Activated T-cell treated with anti-CD3 and anti-CD28 coated beads, Interleukin-2, amount 50 U/mL, for 72 hours (primary cell): ENCODE results near the gene ADARB2. TPM values are rescaled to one million over a fixed set of nuclear protein-coding genes. Genes with fewer than 3 reads are reported as not detected.

Experiments used
- ATAC-seq, 2 donors: fragments of 150-1000 bp; cut with Tn5 transposase; replicated peaks in 1 of 2; 2 replicates each; pipeline ENCODE4 v1.10.0; 2021; ENCODE audit warnings: moderate library complexity in 2 of 2, mild to moderate bottlenecking in 1 of 2
- DNase-seq, 2 donors: peaks; one replicate each; pipeline ENCODE4 v3.0.0; 2021 to 2022; ENCODE audit warnings: mixed read lengths in 1 of 2
- H3K27ac Mint-ChIP-seq: one replicate; pipeline ENCODE4 v1.8.0; 2022; ENCODE audit warnings: mild to moderate bottlenecking, moderate library complexity, mixed read lengths
- H3K27me3 Mint-ChIP-seq: one replicate; pipeline ENCODE4 v1.8.0; 2022; ENCODE audit warnings: low read depth, mixed read lengths
- H3K36me3 Mint-ChIP-seq, 2 donors: one replicate each; pipeline ENCODE4 v1.8.0; 2022; ENCODE audit warnings: mixed read lengths in 2 of 2, mild to moderate bottlenecking in 1 of 2; ENCODE audit not compliant: insufficient read depth in 2 of 2
- H3K4me1 Mint-ChIP-seq: one replicate; pipeline ENCODE4 v1.8.0; 2022; ENCODE audit warnings: low read depth, mixed read lengths
- H3K4me3 Mint-ChIP-seq, 2 donors: one replicate each; pipeline ENCODE4 v1.8.0; 2022; ENCODE audit warnings: mild to moderate bottlenecking in 2 of 2, mixed read lengths in 2 of 2, moderate library complexity in 2 of 2
- H3K9me3 Mint-ChIP-seq, 2 donors: one replicate each; pipeline ENCODE4 v1.8.0; 2022; ENCODE audit warnings: mixed read lengths in 2 of 2
- total RNA-seq, 2 donors: library from RNA; stranded (reverse); gene quantifications; one replicate each; pipeline ENCODE4 v1.2.3, GENCODE V29; 2022

ADARB2 gene
- total RNA-seq, 2 donors from 2014 or later = 0.60 to 2.0 TPM

- H3K36me3 Mint-ChIP-seq = no peaks in the 10 kb centered on the region
- H3K27ac Mint-ChIP-seq = no peak overlapping the region
- no peaks in the 10 kb centered on the region for H3K9me3 Mint-ChIP-seq
- H3K4me1 Mint-ChIP-seq = no peaks in the 10 kb centered on the region
- ATAC-seq (no peak), DNase-seq (no peak)
- no peak overlapping the region for H3K4me3 Mint-ChIP-seq
- peaks cover 20% of the 10 kb centered on the region for H3K27me3 Mint-ChIP-seq
Measured at GRCh38 chr10:1561731-1562337, 175.5 kb downstream of the ADARB2 start.

GRCh38 chr10:1560535-1561192 is 176.7 kb downstream of the ADARB2 start:
- H3K36me3 Mint-ChIP-seq = no peaks in the 10 kb centered on the region
- DNase-seq (no peak), ATAC-seq (no peak)
- no peak overlapping the region for H3K4me3 Mint-ChIP-seq
- no peaks in the 10 kb centered on the region for H3K9me3 Mint-ChIP-seq
- H3K4me1 Mint-ChIP-seq = no peaks in the 10 kb centered on the region
- peaks cover 18% of the 10 kb centered on the region for H3K27me3 Mint-ChIP-seq
- H3K27ac Mint-ChIP-seq = no peak overlapping the region

GRCh38 chr10:1559761-1560160 is 177.6 kb downstream of the ADARB2 start:
- Mint-ChIP-seq H3K9me3 (no peaks in the 10 kb centered on the region), H3K36me3 (no peaks in the 10 kb centered on the region), H3K27ac (no peak overlapping the region), H3K4me1 (no peaks in the 10 kb centered on the region), H3K4me3 (no peak overlapping the region), H3K27me3 (peaks cover 18% of the 10 kb centered on the region)
- ATAC-seq (no peak), DNase-seq (no peak)

- DNase-seq = no peak
- no peaks in the 10 kb centered on the region for H3K4me1 Mint-ChIP-seq
- H3K27ac Mint-ChIP-seq = no peak overlapping the region
- H3K4me3 Mint-ChIP-seq = no peak overlapping the region
- ATAC-seq = no peak
- H3K27me3 Mint-ChIP-seq = peaks cover 18% of the 10 kb centered on the region
- no peaks in the 10 kb centered on the region for H3K9me3 Mint-ChIP-seq
- no peaks in the 10 kb centered on the region for H3K36me3 Mint-ChIP-seq
Measured at GRCh38 chr10:1559311-1559710, 178.0 kb downstream of the ADARB2 start.

- no peaks in the 10 kb centered on the region for H3K9me3 Mint-ChIP-seq
- ATAC-seq = no peak
- no peak for DNase-seq
- H3K36me3 Mint-ChIP-seq = no peaks in the 10 kb centered on the region
- no peaks in the 10 kb centered on the region for H3K4me1 Mint-ChIP-seq
- peaks cover 18% of the 10 kb centered on the region for H3K27me3 Mint-ChIP-seq
- H3K4me3 Mint-ChIP-seq = no peak overlapping the region
- no peak overlapping the region for H3K27ac Mint-ChIP-seq
Measured at GRCh38 chr10:1558906-1559305, 178.4 kb downstream of the ADARB2 start.

GRCh38 chr10:1557081-1557480 is 180.2 kb downstream of the ADARB2 start:
- Mint-ChIP-seq H3K4me3 (no peak overlapping the region), H3K9me3 (no peaks in the 10 kb centered on the region), H3K27ac (no peak overlapping the region), H3K27me3 (peaks cover 18% of the 10 kb centered on the region), H3K36me3 (no peaks in the 10 kb centered on the region), H3K4me1 (no peaks in the 10 kb centered on the region)
- ATAC-seq = no peak
- DNase-seq = no peak

- H3K4me3 Mint-ChIP-seq = no peak overlapping the region
- H3K36me3 Mint-ChIP-seq = no peaks in the 10 kb centered on the region
- ATAC-seq (no peak), DNase-seq (no peak)
- no peak overlapping the region for H3K27ac Mint-ChIP-seq
- no peaks in the 10 kb centered on the region for H3K9me3 Mint-ChIP-seq
- no peaks in the 10 kb centered on the region for H3K4me1 Mint-ChIP-seq
- H3K27me3 Mint-ChIP-seq = peaks cover 18% of the 10 kb centered on the region
Measured at GRCh38 chr10:1556496-1556895, 180.8 kb downstream of the ADARB2 start.

GRCh38 chr10:1553951-1554350 is 183.4 kb downstream of the ADARB2 start:
- Mint-ChIP-seq H3K4me3 (no peak overlapping the region), H3K27me3 (peaks cover 4% of the 10 kb centered on the region), H3K9me3 (no peaks in the 10 kb centered on the region), H3K27ac (no peak overlapping the region), H3K36me3 (no peaks in the 10 kb centered on the region), H3K4me1 (no peaks in the 10 kb centered on the region)
- DNase-seq (no peak), ATAC-seq (no peak)

- Mint-ChIP-seq H3K4me3 (no peak overlapping the region), H3K27me3 (no peaks in the 10 kb centered on the region), H3K27ac (no peak overlapping the region), H3K4me1 (no peaks in the 10 kb centered on the region), H3K9me3 (no peaks in the 10 kb centered on the region), H3K36me3 (no peaks in the 10 kb centered on the region)
- ATAC-seq (no peak), DNase-seq (no peak)
Measured at GRCh38 chr10:1552881-1553670, 184.2 kb downstream of the ADARB2 start.

GRCh38 chr10:1552406-1552805 is 184.9 kb downstream of the ADARB2 start:
- no peaks in the 10 kb centered on the region for H3K27me3 Mint-ChIP-seq
- no peaks in the 10 kb centered on the region for H3K9me3 Mint-ChIP-seq
- H3K4me3 Mint-ChIP-seq = no peak overlapping the region
- H3K27ac Mint-ChIP-seq = no peak overlapping the region
- H3K4me1 Mint-ChIP-seq = no peaks in the 10 kb centered on the region
- ATAC-seq (no peak), DNase-seq (no peak)
- no peaks in the 10 kb centered on the region for H3K36me3 Mint-ChIP-seq

GRCh38 chr10:1551636-1552338 is 185.5 kb downstream of the ADARB2 start:
- ATAC-seq = no peak
- no peaks in the 10 kb centered on the region for H3K27me3 Mint-ChIP-seq
- no peak overlapping the region for H3K27ac Mint-ChIP-seq
- H3K9me3 Mint-ChIP-seq = no peaks in the 10 kb centered on the region
- no peaks in the 10 kb centered on the region for H3K36me3 Mint-ChIP-seq
- no peaks in the 10 kb centered on the region for H3K4me1 Mint-ChIP-seq
- no peak overlapping the region for H3K4me3 Mint-ChIP-seq
- DNase-seq = no peak

- no peak overlapping the region for H3K27ac Mint-ChIP-seq
- H3K9me3 Mint-ChIP-seq = no peaks in the 10 kb centered on the region
- no peaks in the 10 kb centered on the region for H3K4me1 Mint-ChIP-seq
- DNase-seq = no peak
- ATAC-seq = no peak
- no peak overlapping the region for H3K4me3 Mint-ChIP-seq
- H3K36me3 Mint-ChIP-seq = no peaks in the 10 kb centered on the region
- peaks cover 7% of the 10 kb centered on the region for H3K27me3 Mint-ChIP-seq
Measured at GRCh38 chr10:1550616-1551015, 186.7 kb downstream of the ADARB2 start.

- no peaks in the 10 kb centered on the region for H3K4me1 Mint-ChIP-seq
- ATAC-seq (no peak), DNase-seq (no peak)
- H3K4me3 Mint-ChIP-seq = peak overlapping the region in 1 of 2 donors; percentile 34
- peaks cover 10% of the 10 kb centered on the region for H3K27me3 Mint-ChIP-seq
- no peaks in the 10 kb centered on the region for H3K9me3 Mint-ChIP-seq
- H3K36me3 Mint-ChIP-seq = no peaks in the 10 kb centered on the region
- H3K27ac Mint-ChIP-seq = no peak overlapping the region
Measured at GRCh38 chr10:1550291-1550595, 187.1 kb downstream of the ADARB2 start.
